Astrocyte (in vitro differentiated cells and primary cell): ENCODE results near the gene KCNK15. TPM values are rescaled to one million over a fixed set of nuclear protein-coding genes. Genes with fewer than 3 reads are reported as not detected.

Source experiments
- DNase-seq: peaks from one replicate; pipeline ENCODE4 v3.0.0-alpha.2; 2010; ENCODE audit warnings: low read depth
- FAIRE-seq: peaks from 2 replicates; lab custom pipeline; 2011; peaks lifted over from hg19 to GRCh38; lab: Jason Lieb, UNC
- H2AFZ ChIP-seq: 2 replicates; pipeline ENCODE4 v1.6.0; 2012; ENCODE audit warnings: low read depth, low read length, inconsistent platforms
- H3K27ac ChIP-seq: 2 replicates; pipeline ENCODE4 v1.5.1; 2011; ENCODE audit warnings: low read depth, low read length, inconsistent platforms
- H3K27me3 ChIP-seq: 2 replicates; pipeline ENCODE4 v1.6.0; 2011; ENCODE audit warnings: low read length, inconsistent platforms; ENCODE audit not compliant: insufficient read depth
- H3K36me3 ChIP-seq: 2 replicates; pipeline ENCODE4 v1.5.1; 2011; ENCODE audit warnings: low read length, inconsistent platforms; ENCODE audit not compliant: insufficient read depth
- H3K4me1 ChIP-seq: 2 replicates; pipeline ENCODE4 v1.5.1; 2011; ENCODE audit warnings: low read length, inconsistent platforms; ENCODE audit not compliant: insufficient read depth
- H3K4me2 ChIP-seq: 2 replicates; pipeline ENCODE4 v1.6.0; 2012; ENCODE audit warnings: low read length, inconsistent platforms
- H3K4me3 ChIP-seq: 2 replicates; pipeline ENCODE4 v1.5.1; 2011; ENCODE audit warnings: low read depth, mild to moderate bottlenecking, low read length, inconsistent platforms; ENCODE audit not compliant: insufficient read depth
- H3K79me2 ChIP-seq: 2 replicates; pipeline ENCODE4 v1.6.0; 2012; ENCODE audit warnings: mild to moderate bottlenecking, low read length, inconsistent platforms; ENCODE audit not compliant: insufficient read depth
- H3K9ac ChIP-seq: 2 replicates; pipeline ENCODE4 v1.6.0; 2012; ENCODE audit warnings: mild to moderate bottlenecking, low read length, inconsistent platforms
- H3K9me3 ChIP-seq: 2 replicates; pipeline ENCODE4 v1.5.1; 2012; ENCODE audit warnings: low read depth, mild to moderate bottlenecking, low read length, inconsistent platforms; ENCODE audit not compliant: insufficient read depth
- H4K20me1 ChIP-seq: 2 replicates; pipeline ENCODE4 v1.6.0; 2012; ENCODE audit warnings: low read length, inconsistent platforms; ENCODE audit not compliant: insufficient read depth
- H3K27ac Mint-ChIP-seq: one replicate; pipeline ENCODE4 v1.8.0; 2021; ENCODE audit warnings: mild to moderate bottlenecking, mixed read lengths; ENCODE audit not compliant: unreplicated experiment
- H3K27me3 Mint-ChIP-seq: one replicate; pipeline ENCODE4 v1.8.0; 2021; ENCODE audit warnings: low read depth, mixed read lengths; ENCODE audit not compliant: unreplicated experiment
- H3K36me3 Mint-ChIP-seq: one replicate; pipeline ENCODE4 v1.8.0; 2021; ENCODE audit warnings: low read depth, mixed read lengths; ENCODE audit not compliant: unreplicated experiment
- H3K4me1 Mint-ChIP-seq: one replicate; pipeline ENCODE4 v1.8.0; 2021; ENCODE audit warnings: low read depth, mixed read lengths; ENCODE audit not compliant: unreplicated experiment
- H3K4me3 Mint-ChIP-seq: one replicate; pipeline ENCODE4 v1.8.0; 2021; ENCODE audit warnings: mild to moderate bottlenecking, moderate library complexity, mixed read lengths; ENCODE audit not compliant: unreplicated experiment
- H3K9me3 Mint-ChIP-seq: one replicate; pipeline ENCODE4 v1.8.0; 2021; ENCODE audit warnings: mild to moderate bottlenecking, mixed read lengths; ENCODE audit not compliant: unreplicated experiment
- EZH2 ChIP-seq: IDR thresholded peaks from 2 replicates; pipeline ENCODE4 v1.6.1; 2012; ENCODE audit warnings: mild to moderate bottlenecking, low read length, inconsistent platforms; ENCODE audit not compliant: insufficient read depth
- total RNA-seq: library from RNA; stranded (reverse); gene quantifications from 2 replicates; pipeline ENCODE4 v1.2.1, GENCODE V29; 2021
- TF ChIP-seq, protein P1 (sequence below): IDR thresholded peaks from 2 replicates; pipeline ENCODE4 v1.5.1; 2011; ENCODE audit warnings: low read depth, mild to moderate bottlenecking, inconsistent platforms, low read length, moderate library complexity; ENCODE audit not compliant: insufficient read depth

KCNK15 gene
- total RNA-seq, 1 donor from 2014 or later: 0.14 TPM

DNA sequence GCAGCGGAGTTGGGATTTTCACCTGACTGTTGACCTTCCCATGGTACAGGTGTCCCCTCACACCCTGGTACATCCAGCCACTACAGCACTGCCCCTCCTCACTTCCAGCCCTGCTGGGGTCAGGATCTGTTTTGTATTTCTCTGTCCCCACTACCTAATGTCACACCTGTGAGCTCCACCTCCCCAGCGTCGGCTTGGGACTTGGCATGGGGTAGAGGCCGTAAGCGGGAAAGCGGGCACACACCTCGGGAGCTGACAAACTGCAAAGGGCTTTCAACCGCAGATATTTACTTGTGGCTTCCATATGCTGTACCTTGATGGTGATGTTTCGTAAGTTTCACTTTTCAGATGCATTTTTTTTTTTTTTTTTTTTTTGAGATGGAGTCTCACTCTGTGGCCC, 35.9 kb upstream of the KCNK15 start:
- H3K4me3 Mint-ChIP-seq: no peak overlapping the region
- peaks cover 6% of the 10 kb centered on the region for H3K4me1 Mint-ChIP-seq
- H3K4me2 ChIP-seq: no peak overlapping the region
- peaks cover 3% of the 10 kb centered on the region for H3K36me3 Mint-ChIP-seq
- no peak overlapping the region for H2AFZ ChIP-seq
- FAIRE-seq (no peak), DNase-seq (no peak)
- no peaks in the 10 kb centered on the region for H3K79me2 ChIP-seq
- H3K4me1 ChIP-seq: peaks cover 5% of the 10 kb centered on the region
- no peaks in the 10 kb centered on the region for H3K9me3 ChIP-seq
- no peaks in the 10 kb centered on the region for H3K9me3 Mint-ChIP-seq
- TF ChIP-seq, protein P1, sequence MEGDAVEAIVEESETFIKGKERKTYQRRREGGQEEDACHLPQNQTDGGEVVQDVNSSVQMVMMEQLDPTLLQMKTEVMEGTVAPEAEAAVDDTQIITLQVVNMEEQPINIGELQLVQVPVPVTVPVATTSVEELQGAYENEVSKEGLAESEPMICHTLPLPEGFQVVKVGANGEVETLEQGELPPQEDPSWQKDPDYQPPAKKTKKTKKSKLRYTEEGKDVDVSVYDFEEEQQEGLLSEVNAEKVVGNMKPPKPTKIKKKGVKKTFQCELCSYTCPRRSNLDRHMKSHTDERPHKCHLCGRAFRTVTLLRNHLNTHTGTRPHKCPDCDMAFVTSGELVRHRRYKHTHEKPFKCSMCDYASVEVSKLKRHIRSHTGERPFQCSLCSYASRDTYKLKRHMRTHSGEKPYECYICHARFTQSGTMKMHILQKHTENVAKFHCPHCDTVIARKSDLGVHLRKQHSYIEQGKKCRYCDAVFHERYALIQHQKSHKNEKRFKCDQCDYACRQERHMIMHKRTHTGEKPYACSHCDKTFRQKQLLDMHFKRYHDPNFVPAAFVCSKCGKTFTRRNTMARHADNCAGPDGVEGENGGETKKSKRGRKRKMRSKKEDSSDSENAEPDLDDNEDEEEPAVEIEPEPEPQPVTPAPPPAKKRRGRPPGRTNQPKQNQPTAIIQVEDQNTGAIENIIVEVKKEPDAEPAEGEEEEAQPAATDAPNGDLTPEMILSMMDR: no peak
- no peak for TF ChIP-seq EZH2
- peaks cover 16% of the 10 kb centered on the region for H3K27me3 ChIP-seq
- no peak overlapping the region for H3K27ac Mint-ChIP-seq
- no peaks in the 10 kb centered on the region for H3K36me3 ChIP-seq
- no peak overlapping the region for H3K4me3 ChIP-seq
- H4K20me1 ChIP-seq: peaks cover 15% of the 10 kb centered on the region
- H3K27me3 Mint-ChIP-seq: peaks cover 21% of the 10 kb centered on the region
- no peak overlapping the region for H3K27ac ChIP-seq
- H3K9ac ChIP-seq: no peak overlapping the region

DNA sequence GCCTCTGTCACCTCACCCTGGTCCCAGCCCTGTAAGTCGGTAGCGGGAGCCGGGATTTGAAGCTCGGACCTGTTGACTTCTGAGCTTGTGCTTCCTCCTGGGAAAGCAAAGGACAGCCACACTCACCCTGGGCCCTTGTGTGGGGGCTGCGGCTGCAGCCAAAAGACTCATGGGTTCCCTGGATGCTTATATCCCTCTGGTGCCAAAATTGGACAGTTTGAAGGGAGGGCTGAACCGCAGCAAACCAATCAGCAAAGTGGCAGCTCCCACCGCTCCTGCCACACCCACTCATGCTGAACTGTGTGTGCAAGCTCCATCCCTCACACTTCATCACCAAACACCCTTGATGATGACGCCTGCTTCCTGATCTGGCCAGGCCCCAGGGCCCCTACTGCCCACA, 34.4 kb upstream of the KCNK15 start:
- peaks cover 12% of the 10 kb centered on the region for H4K20me1 ChIP-seq
- TF ChIP-seq, protein P1: no peak
- no peak for TF ChIP-seq EZH2
- peaks cover 15% of the 10 kb centered on the region for H3K27me3 ChIP-seq
- FAIRE-seq (no peak), DNase-seq (no peak)
- no peaks in the 10 kb centered on the region for H3K9me3 ChIP-seq
- no peaks in the 10 kb centered on the region for H3K36me3 ChIP-seq
- H3K9ac ChIP-seq: no peak overlapping the region
- no peak overlapping the region for H3K4me3 ChIP-seq
- H3K27ac Mint-ChIP-seq: no peak overlapping the region
- H3K27me3 Mint-ChIP-seq: peaks cover 21% of the 10 kb centered on the region
- no peak overlapping the region for H2AFZ ChIP-seq
- H3K36me3 Mint-ChIP-seq: peaks cover 3% of the 10 kb centered on the region
- no peak overlapping the region for H3K4me2 ChIP-seq
- H3K79me2 ChIP-seq: no peaks in the 10 kb centered on the region
- H3K9me3 Mint-ChIP-seq: no peaks in the 10 kb centered on the region
- no peak overlapping the region for H3K27ac ChIP-seq
- H3K4me3 Mint-ChIP-seq: no peak overlapping the region
- peaks cover 4% of the 10 kb centered on the region for H3K4me1 Mint-ChIP-seq
- H3K4me1 ChIP-seq: peaks cover 7% of the 10 kb centered on the region

DNA sequence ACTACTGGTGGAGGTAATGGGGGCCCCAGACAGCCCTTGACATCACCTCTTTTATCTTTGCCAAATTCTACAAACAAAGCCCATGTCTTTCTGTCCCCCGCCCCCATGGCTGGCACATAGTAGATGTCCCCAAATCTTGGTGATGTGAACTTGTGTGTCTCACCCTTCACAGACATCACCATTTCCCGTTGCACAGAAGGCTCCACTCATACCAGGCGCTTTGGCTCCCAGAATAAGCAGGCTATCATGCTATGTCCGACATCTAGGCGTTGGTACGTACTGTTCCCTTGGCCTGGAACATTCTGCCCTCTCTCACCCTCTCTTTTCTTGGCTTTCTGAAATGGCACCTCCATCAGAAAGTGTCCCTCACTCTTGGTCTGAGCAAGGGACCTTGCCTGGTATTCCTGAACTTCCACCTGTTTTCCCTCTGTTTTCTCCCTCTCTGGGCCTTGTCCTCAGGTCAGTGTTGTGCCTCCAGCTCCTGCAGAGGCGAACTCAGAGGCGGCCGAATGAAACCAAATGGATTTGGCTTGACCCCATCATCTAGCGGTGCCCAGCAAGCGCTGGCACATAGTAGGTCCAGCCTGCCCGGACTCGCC, 31.5 kb upstream of the KCNK15 start:
- DNase-seq (no peak), FAIRE-seq (no peak)
- no peaks in the 10 kb centered on the region for H3K36me3 ChIP-seq
- TF ChIP-seq, protein P1: no peak
- TF ChIP-seq EZH2: no peak
- H4K20me1 ChIP-seq: peaks cover 8% of the 10 kb centered on the region
- H3K27me3 ChIP-seq: peaks cover 15% of the 10 kb centered on the region
- Mint-ChIP-seq H3K4me1 (no peaks in the 10 kb centered on the region), H3K27ac (no peak overlapping the region), H3K9me3 (no peaks in the 10 kb centered on the region), H3K4me3 (no peak overlapping the region), H3K36me3 (peaks cover 3% of the 10 kb centered on the region), H3K27me3 (peaks cover 28% of the 10 kb centered on the region)
- H3K27ac ChIP-seq: no peak overlapping the region
- H3K9me3 ChIP-seq: no peaks in the 10 kb centered on the region
- no peaks in the 10 kb centered on the region for H3K79me2 ChIP-seq
- peaks cover 7% of the 10 kb centered on the region for H3K4me1 ChIP-seq
- H3K9ac ChIP-seq: no peak overlapping the region
- H3K4me3 ChIP-seq: no peak overlapping the region
- peak overlapping the region; percentile 64 for H3K4me2 ChIP-seq
- H2AFZ ChIP-seq: no peak overlapping the region
